SU-DHL-6 (cell line): ENCODE measurements around the gene ARL2BP.

Experiments used
- EZH2phosphoT487 ChIP-seq: fragments of 200-600 bp; sonication (generic), shearing (Covaris generic); conservative IDR thresholded peaks from 2 replicates; pipeline ENCODE4 v1.6.1; 2018; ENCODE audit warnings: mild to moderate bottlenecking, antibody characterized with exemption, low read length, moderate library complexity, mixed read lengths
- TF ChIP-seq, protein P1 (sequence below): fragments of 200-600 bp; sonication (generic); IDR thresholded peaks from one replicate; pipeline ENCODE4 v1.5.1; 2017; ENCODE audit warnings: antibody characterized with exemption, mild to moderate bottlenecking, low read length, moderate library complexity; ENCODE audit not compliant: insufficient read depth, poor library complexity, severe bottlenecking

DNA sequence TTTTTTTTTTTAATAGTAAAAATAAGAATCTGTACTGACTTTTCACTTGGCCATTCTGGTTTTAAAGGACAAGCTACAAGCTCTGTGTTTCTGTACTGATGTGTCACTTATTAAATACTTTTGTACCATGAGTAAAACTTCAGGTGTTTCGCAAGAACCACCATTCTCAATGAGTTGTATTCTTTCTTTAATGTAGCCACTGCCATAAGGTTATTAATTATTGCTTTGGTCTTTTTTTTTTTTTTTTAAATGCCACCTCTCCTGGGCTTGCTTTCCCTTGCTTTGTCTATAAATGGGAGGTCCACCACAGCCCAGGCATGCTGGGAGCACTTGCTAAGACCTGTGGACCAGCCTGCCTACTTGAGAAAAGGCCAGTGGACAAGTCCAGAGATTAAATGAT is 8.4 kb downstream of the ARL2BP start:
- TF ChIP-seq, protein P1, sequence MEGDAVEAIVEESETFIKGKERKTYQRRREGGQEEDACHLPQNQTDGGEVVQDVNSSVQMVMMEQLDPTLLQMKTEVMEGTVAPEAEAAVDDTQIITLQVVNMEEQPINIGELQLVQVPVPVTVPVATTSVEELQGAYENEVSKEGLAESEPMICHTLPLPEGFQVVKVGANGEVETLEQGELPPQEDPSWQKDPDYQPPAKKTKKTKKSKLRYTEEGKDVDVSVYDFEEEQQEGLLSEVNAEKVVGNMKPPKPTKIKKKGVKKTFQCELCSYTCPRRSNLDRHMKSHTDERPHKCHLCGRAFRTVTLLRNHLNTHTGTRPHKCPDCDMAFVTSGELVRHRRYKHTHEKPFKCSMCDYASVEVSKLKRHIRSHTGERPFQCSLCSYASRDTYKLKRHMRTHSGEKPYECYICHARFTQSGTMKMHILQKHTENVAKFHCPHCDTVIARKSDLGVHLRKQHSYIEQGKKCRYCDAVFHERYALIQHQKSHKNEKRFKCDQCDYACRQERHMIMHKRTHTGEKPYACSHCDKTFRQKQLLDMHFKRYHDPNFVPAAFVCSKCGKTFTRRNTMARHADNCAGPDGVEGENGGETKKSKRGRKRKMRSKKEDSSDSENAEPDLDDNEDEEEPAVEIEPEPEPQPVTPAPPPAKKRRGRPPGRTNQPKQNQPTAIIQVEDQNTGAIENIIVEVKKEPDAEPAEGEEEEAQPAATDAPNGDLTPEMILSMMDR, result no peak
- no peak for TF ChIP-seq EZH2phosphoT487
